Ramos (cell line): ENCODE data around the gene PTX4.

Experiments
- in situ Hi-C: fragments of 300-500 bp; cut with MboI; formaldehyde crosslinking; loops from one replicate; pipeline ENCODE4 v1.14.3; 2022; ENCODE audit warnings: low sequenced_read_pairs; ENCODE audit not compliant: unreplicated experiment

Gene PTX4

GRCh38 chr16:1501630-1502029, 12.9 kb upstream of the PTX4 start:
- in situ Hi-C loops = no loop called here

GRCh38 chr16:1500465-1501150, 11.9 kb upstream of the PTX4 start:
- in situ Hi-C loops = no loop called here

GRCh38 chr16:1499756-1500464, 11.2 kb upstream of the PTX4 start:
- in situ Hi-C loops = no loop called here

- in situ Hi-C loops = no loop called here
These were observed 10.3 kb upstream of the PTX4 start for GRCh38 chr16:1498899-1499676.

GRCh38 chr16:1497014-1497598, 8.4 kb upstream of the PTX4 start:
- in situ Hi-C loops = no loop called here

GRCh38 chr16:1496464-1496863, 7.7 kb upstream of the PTX4 start:
- in situ Hi-C loops = no loop called here

- in situ Hi-C loops = no loop called here
These were observed 7.1 kb upstream of the PTX4 start for GRCh38 chr16:1495889-1496262.

- in situ Hi-C loops = no loop called here
These were observed 6.6 kb upstream of the PTX4 start for GRCh38 chr16:1495211-1495888.

- in situ Hi-C loops = no loop called here
These were observed 6.0 kb upstream of the PTX4 start for GRCh38 chr16:1494711-1495110.

- in situ Hi-C loops = no loop called here
These were observed 5.4 kb upstream of the PTX4 start for GRCh38 chr16:1494129-1494640.

- in situ Hi-C loops = no loop called here
These were observed 5.0 kb upstream of the PTX4 start for GRCh38 chr16:1493746-1494094.

- in situ Hi-C loops = no loop called here
These were observed 4.4 kb upstream of the PTX4 start, which contains the start of gene TELO2 for GRCh38 chr16:1492923-1493745. TELO2 (plus strand) TSS chr16:1493360; CDS start chr16:1494282, 922 bp downstream.

GRCh38 chr16:1492082-1492922, 3.6 kb upstream of the PTX4 start:
- in situ Hi-C loops = no loop called here

- in situ Hi-C loops = no loop called here
These were observed 2.6 kb upstream of the PTX4 start for GRCh38 chr16:1491327-1491726.

GRCh38 chr16:1489077-1489476, 333 bp upstream of the PTX4 start:
- in situ Hi-C loops = no loop called here

- in situ Hi-C loops = no loop called here
These were observed 616 bp downstream of the PTX4 start for GRCh38 chr16:1488054-1488601.

- in situ Hi-C loops = no loop called here
These were observed 1.2 kb downstream of the PTX4 start for GRCh38 chr16:1487395-1488053.
